ENCODE data around the gene EIF4E3. TPM values are rescaled to one million over a fixed set of nuclear protein-coding genes. Genes with fewer than 3 reads are reported as not detected.

Gene EIF4E3
- polyA plus RNA-seq, 1 donor (not counting 4 experiments of a cell fraction or from before 2014, with no cell fraction given), result 2.2 TPM

DNA sequence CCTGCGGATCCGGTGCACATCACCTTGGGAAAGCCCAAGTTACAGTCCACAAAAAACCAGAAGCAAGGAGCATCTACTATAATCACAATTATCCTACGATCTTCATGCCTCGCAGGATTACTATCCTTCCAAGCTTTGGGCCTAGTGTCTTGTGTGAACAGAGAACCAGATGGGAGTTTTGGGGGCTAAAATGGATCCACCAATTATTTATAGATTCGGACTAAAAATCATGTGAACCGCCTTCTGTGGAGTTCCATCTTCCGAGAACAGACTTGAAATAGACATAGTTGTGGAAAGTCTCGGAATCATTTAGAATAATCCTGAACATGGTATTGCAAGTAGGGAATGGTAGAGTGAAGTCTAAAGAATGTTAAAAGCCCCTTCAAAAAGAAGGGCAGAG is 70.1 kb downstream of the EIF4E3 start:
- Histone ChIP-seq H4K20me1 (ENCODE audit: control insufficient read depth, extremely low read depth, insufficient read depth, low read length) (no peaks in the 10 kb centered on the region), H3K79me2 (ENCODE audit: control insufficient read depth, insufficient read depth, low read length) (no peaks in the 10 kb centered on the region), H3K9me3 (ENCODE audit: control insufficient read depth, low read depth, low read length) (no peaks in the 10 kb centered on the region), H3K4me3 (ENCODE audit: control insufficient read depth in 2 of 3, extremely low read depth in 1 of 3, insufficient read depth in 2 of 3, low read depth in 1 of 3, low read length in 3 of 3) (no peak overlapping the region), H3K9ac (ENCODE audit: control insufficient read depth, extremely low read depth, insufficient read depth, low read length) (no peak overlapping the region), H2AFZ (ENCODE audit: control insufficient read depth, low read length) (no peak overlapping the region), H3K27ac (ENCODE audit: control insufficient read depth, insufficient read depth, low read length) (no peak overlapping the region), H3K4me1 (ENCODE audit: control insufficient read depth, extremely low read depth, insufficient read depth, low read length) (peaks cover 9% of the 10 kb centered on the region), H3K9me1 (ENCODE audit: control insufficient read depth, extremely low read depth, insufficient read depth, low read length) (no peaks in the 10 kb centered on the region), H3K27me3 (ENCODE audit: control insufficient read depth, extremely low read depth, insufficient read depth, low read length) (no peaks in the 10 kb centered on the region), H3K4me2 (ENCODE audit: control insufficient read depth, extremely low read depth, insufficient read depth, low read depth, low read length) (no peak overlapping the region), H3K36me3 (ENCODE audit: control insufficient read depth in 2 of 2, extremely low read depth in 1 of 2, insufficient read depth in 2 of 2, low read length in 2 of 2) (no peaks in the 10 kb centered on the region)
- dilution Hi-C loops (cut with MboI; ENCODE audit: extremely low pct_ligation_motif_present, low sequenced_read_pairs), result no loop called here
- TF ChIP-seq, protein P1, sequence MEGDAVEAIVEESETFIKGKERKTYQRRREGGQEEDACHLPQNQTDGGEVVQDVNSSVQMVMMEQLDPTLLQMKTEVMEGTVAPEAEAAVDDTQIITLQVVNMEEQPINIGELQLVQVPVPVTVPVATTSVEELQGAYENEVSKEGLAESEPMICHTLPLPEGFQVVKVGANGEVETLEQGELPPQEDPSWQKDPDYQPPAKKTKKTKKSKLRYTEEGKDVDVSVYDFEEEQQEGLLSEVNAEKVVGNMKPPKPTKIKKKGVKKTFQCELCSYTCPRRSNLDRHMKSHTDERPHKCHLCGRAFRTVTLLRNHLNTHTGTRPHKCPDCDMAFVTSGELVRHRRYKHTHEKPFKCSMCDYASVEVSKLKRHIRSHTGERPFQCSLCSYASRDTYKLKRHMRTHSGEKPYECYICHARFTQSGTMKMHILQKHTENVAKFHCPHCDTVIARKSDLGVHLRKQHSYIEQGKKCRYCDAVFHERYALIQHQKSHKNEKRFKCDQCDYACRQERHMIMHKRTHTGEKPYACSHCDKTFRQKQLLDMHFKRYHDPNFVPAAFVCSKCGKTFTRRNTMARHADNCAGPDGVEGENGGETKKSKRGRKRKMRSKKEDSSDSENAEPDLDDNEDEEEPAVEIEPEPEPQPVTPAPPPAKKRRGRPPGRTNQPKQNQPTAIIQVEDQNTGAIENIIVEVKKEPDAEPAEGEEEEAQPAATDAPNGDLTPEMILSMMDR (optimal IDR thresholded peaks at IDR 0.05 in 1 of 3, IDR thresholded peaks at IDR 0.05 in 1 of 3, conservative IDR thresholded peaks at IDR 0.05 in 1 of 3; ENCODE audit: extremely low read depth in 1 of 3, insufficient read depth in 2 of 3, low read length in 3 of 3), result no peak
- TF ChIP-seq EZH2 (IDR thresholded peaks at IDR 0.05; ENCODE audit: low read length), result no peak
- DNase-seq (ENCODE audit: low read depth, low spot score) (no peak), FAIRE-seq (no peak)

DNA sequence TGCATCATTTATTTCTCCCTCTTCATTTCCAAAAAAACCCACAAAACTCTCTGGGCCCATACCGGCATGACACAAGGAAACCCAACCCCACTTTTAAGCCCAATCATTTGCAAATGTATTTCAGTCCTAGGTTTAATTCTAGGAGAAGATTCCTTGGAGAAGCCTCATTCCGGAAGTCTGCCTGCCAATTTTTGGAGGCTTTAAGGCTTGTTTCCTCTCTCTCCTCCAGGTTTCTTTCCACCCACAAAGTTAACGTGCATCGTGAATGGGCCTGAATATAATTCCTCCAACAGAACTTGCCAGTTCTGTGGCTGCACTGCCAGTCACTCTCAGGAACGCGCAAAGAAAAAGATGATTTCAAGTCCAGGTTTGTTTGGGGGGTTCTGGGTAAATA is 71.8 kb downstream of the EIF4E3 start:
- H3K79me2 ChIP-seq (ENCODE audit: control insufficient read depth, insufficient read depth, low read length), result no peaks in the 10 kb centered on the region
- no peak overlapping the region for H3K9ac ChIP-seq (ENCODE audit: control insufficient read depth, extremely low read depth, insufficient read depth, low read length)
- no peaks in the 10 kb centered on the region for H3K9me3 ChIP-seq (ENCODE audit: control insufficient read depth, low read depth, low read length)
- H3K27me3 ChIP-seq (ENCODE audit: control insufficient read depth, extremely low read depth, insufficient read depth, low read length), result peaks cover 2% of the 10 kb centered on the region
- FAIRE-seq, result no peak
- H3K4me3 ChIP-seq (ENCODE audit: control insufficient read depth in 2 of 3, extremely low read depth in 1 of 3, insufficient read depth in 2 of 3, low read depth in 1 of 3, low read length in 3 of 3), result no peak overlapping the region
- no peaks in the 10 kb centered on the region for H3K9me1 ChIP-seq (ENCODE audit: control insufficient read depth, extremely low read depth, insufficient read depth, low read length)
- H3K27ac ChIP-seq (ENCODE audit: control insufficient read depth, insufficient read depth, low read length), result no peak overlapping the region
- peaks cover 8% of the 10 kb centered on the region for H3K4me1 ChIP-seq (ENCODE audit: control insufficient read depth, extremely low read depth, insufficient read depth, low read length)
- H4K20me1 ChIP-seq (ENCODE audit: control insufficient read depth, extremely low read depth, insufficient read depth, low read length), result no peaks in the 10 kb centered on the region
- no peaks in the 10 kb centered on the region for H3K36me3 ChIP-seq (ENCODE audit: control insufficient read depth in 2 of 2, extremely low read depth in 1 of 2, insufficient read depth in 2 of 2, low read length in 2 of 2)
- dilution Hi-C loops (cut with MboI; ENCODE audit: extremely low pct_ligation_motif_present, low sequenced_read_pairs), result no loop called here
- DNase-seq (ENCODE audit: low read depth, low spot score), result no peak
- no peak for TF ChIP-seq EZH2 (IDR thresholded peaks at IDR 0.05; ENCODE audit: low read length)
- TF ChIP-seq, protein P1 (optimal IDR thresholded peaks at IDR 0.05 in 1 of 3, IDR thresholded peaks at IDR 0.05 in 1 of 3, conservative IDR thresholded peaks at IDR 0.05 in 1 of 3; ENCODE audit: extremely low read depth in 1 of 3, insufficient read depth in 2 of 3, low read length in 3 of 3), result no peak
- H3K4me2 ChIP-seq (ENCODE audit: control insufficient read depth, extremely low read depth, insufficient read depth, low read depth, low read length), result no peak overlapping the region
- H2AFZ ChIP-seq (ENCODE audit: control insufficient read depth, low read length), result no peak overlapping the region
